DND-41 (cell line): ENCODE measurements around the gene RNF227.
"Not testable (repeated sequence)": the region's sequence is repeated elsewhere in the genome, so short reads cannot be mapped to it uniquely, and the experiment has no call there.

Experiments
- ATAC-seq: fragments of 200-7000 bp; cut with Tn5 transposase; 3 replicates; pipeline ENCODE4 v1.9.1; 2021; ENCODE audit warnings: low read depth; ENCODE audit not compliant: insufficient read depth
- DNase-seq: peaks from one replicate; pipeline ENCODE4 v3.0.0-alpha.2; 2020
- H2AFZ ChIP-seq: 2 replicates; pipeline ENCODE4 v1.6.0; 2012; ENCODE audit warnings: low read depth, low read length
- H3K27ac ChIP-seq: 2 replicates; pipeline ENCODE4 v1.5.1; 2012; ENCODE audit warnings: low read length, inconsistent platforms
- H3K27me3 ChIP-seq: fragments of 200-600 bp; sonication (generic); 2 replicates; pipeline ENCODE4 v1.6.0; 2012; ENCODE audit warnings: low read length, mild to moderate bottlenecking, inconsistent platforms; ENCODE audit not compliant: insufficient read depth, poor library complexity
- H3K36me3 ChIP-seq: 2 replicates; pipeline ENCODE4 v1.5.1; 2012; ENCODE audit warnings: low read length, inconsistent platforms; ENCODE audit not compliant: insufficient read depth
- H3K4me1 ChIP-seq: 2 replicates; pipeline ENCODE4 v1.5.1; 2012; ENCODE audit warnings: mild to moderate bottlenecking, low read length; ENCODE audit not compliant: insufficient read depth
- H3K4me2 ChIP-seq: 2 replicates; pipeline ENCODE4 v1.6.0; 2012; ENCODE audit warnings: mild to moderate bottlenecking, moderate library complexity, low read length, inconsistent platforms; ENCODE audit not compliant: insufficient read depth
- H3K4me3 ChIP-seq, 2 experiments: fragments of 200-600 bp in 1 of 2; shearing (Covaris generic) in 1 of 2; 2 replicates each; pipeline ENCODE4 v1.5.1; 2012 to 2016; ENCODE audit warnings: inconsistent platforms in 2 of 2, low read length in 2 of 2, mild to moderate bottlenecking in 2 of 2, low read depth in 1 of 2, moderate library complexity in 1 of 2
- H3K79me2 ChIP-seq: 2 replicates; pipeline ENCODE4 v1.6.0; 2012; ENCODE audit warnings: low read length, inconsistent platforms; ENCODE audit not compliant: insufficient read depth
- H3K9ac ChIP-seq: 2 replicates; pipeline ENCODE4 v1.6.0; 2012; ENCODE audit warnings: low read depth, mild to moderate bottlenecking, inconsistent platforms, low read length, moderate library complexity
- H3K9me3 ChIP-seq: 2 replicates; pipeline ENCODE4 v1.5.1; 2012; ENCODE audit warnings: low read length, moderate library complexity, mild to moderate bottlenecking, inconsistent platforms; ENCODE audit not compliant: insufficient read depth, severe bottlenecking
- H4K20me1 ChIP-seq: 2 replicates; pipeline ENCODE4 v1.6.0; 2012; ENCODE audit warnings: low read length; ENCODE audit not compliant: insufficient read depth
- CTCF ChIP-seq: IDR thresholded peaks from 2 replicates; pipeline ENCODE4 v1.5.1; 2012; ENCODE audit warnings: borderline replicate concordance, low read length, moderate library complexity, mild to moderate bottlenecking; ENCODE audit not compliant: poor library complexity, severe bottlenecking; ENCODE audit errors: extremely low read depth
- EZH2 ChIP-seq: IDR thresholded peaks from 3 replicates; pipeline ENCODE4 v1.6.1; 2012; ENCODE audit warnings: borderline replicate concordance, low read depth, mild to moderate bottlenecking, moderate library complexity, low read length, inconsistent platforms; ENCODE audit not compliant: severe bottlenecking

The RNF227 gene

GRCh38 chr17:7956228-7956965 lies 40.3 kb upstream of the RNF227 start:
- no peak overlapping the region for H3K27ac ChIP-seq
- H3K36me3 ChIP-seq, result no peaks in the 10 kb centered on the region
- peaks cover 7% of the 10 kb centered on the region for H3K27me3 ChIP-seq
- no peaks in the 10 kb centered on the region for H3K9me3 ChIP-seq
- TF ChIP-seq EZH2, result no peak
- no peak for TF ChIP-seq CTCF
- no peak for DNase-seq
- no peaks in the 10 kb centered on the region for H3K4me1 ChIP-seq
- H2AFZ ChIP-seq, result no peak overlapping the region
- H3K4me2 ChIP-seq, result no peak overlapping the region
- ATAC-seq, result no peak
- no peaks in the 10 kb centered on the region for H3K79me2 ChIP-seq
- no peak overlapping the region for H3K9ac ChIP-seq
- no peak overlapping the region for H3K4me3 ChIP-seq
- H4K20me1 ChIP-seq, result no peaks in the 10 kb centered on the region

- H3K36me3 ChIP-seq, result no peaks in the 10 kb centered on the region
- no peaks in the 10 kb centered on the region for H4K20me1 ChIP-seq
- no peak overlapping the region for H3K27ac ChIP-seq
- no peak overlapping the region for H2AFZ ChIP-seq
- ATAC-seq, result no peak
- TF ChIP-seq CTCF, result no peak
- no peak for TF ChIP-seq EZH2
- no peaks in the 10 kb centered on the region for H3K79me2 ChIP-seq
- no peak for DNase-seq
- no peaks in the 10 kb centered on the region for H3K4me1 ChIP-seq
- H3K4me3 ChIP-seq, result no peak overlapping the region
- H3K9me3 ChIP-seq, result no peaks in the 10 kb centered on the region
- H3K9ac ChIP-seq, result no peak overlapping the region
- no peak overlapping the region for H3K4me2 ChIP-seq
- peaks cover 4% of the 10 kb centered on the region for H3K27me3 ChIP-seq
These were observed 39.5 kb upstream of the RNF227 start for GRCh38 chr17:7955414-7956227.

GRCh38 chr17:7953266-7953665 lies 37.2 kb upstream of the RNF227 start:
- not testable (repeated sequence) for H3K4me3 ChIP-seq, DNase-seq

GRCh38 chr17:7951143-7951792 lies 35.2 kb upstream of the RNF227 start:
- Histone ChIP-seq H2AFZ (no peak overlapping the region), H3K4me2 (no peak overlapping the region), H3K9me3 (no peaks in the 10 kb centered on the region), H3K9ac (no peak overlapping the region), H4K20me1 (no peaks in the 10 kb centered on the region), H3K27me3 (no peaks in the 10 kb centered on the region), H3K4me1 (no peaks in the 10 kb centered on the region), H3K79me2 (no peaks in the 10 kb centered on the region), H3K36me3 (peaks cover 32% of the 10 kb centered on the region), H3K4me3 (no peak overlapping the region), H3K27ac (no peak overlapping the region)
- no peak for TF ChIP-seq CTCF
- DNase-seq, result no peak
- ATAC-seq, result no peak

More at GRCh38 chr17:7953266-7953665, 37.2 kb upstream of the RNF227 start:
- H3K36me3 ChIP-seq, result peaks cover 15% of the 10 kb centered on the region
- H4K20me1 ChIP-seq, H3K4me1 ChIP-seq, H3K9ac ChIP-seq, H3K9me3 ChIP-seq, ATAC-seq, H3K27me3 ChIP-seq, H2AFZ ChIP-seq, H3K4me2 ChIP-seq, H3K27ac ChIP-seq, H3K79me2 ChIP-seq: not testable (repeated sequence)
